ENCODE data around the gene TEX264. TPM values are rescaled to one million over a fixed set of nuclear protein-coding genes. Genes with fewer than 3 reads are reported as not detected.

The TEX264 gene
- total RNA-seq, 2 experiments from 2014 or later: 45.6 to 50.3 TPM

- H3K36me3 ChIP-seq (ENCODE audit: insufficient read depth, low read length): peaks cover 55% of the 10 kb centered on the region
- no TSS peak for BruUV-seq (replicated peaks)
- ChIA-PET POLR2A (interaction anchor here (0.6 kb wide), 1 partner anchor 111 kb away, joined by 9 read pairs; no protein-coding TSS in a partner anchor), CTCF (ENCODE audit: unreplicated experiment) (no interaction called here)
- H3K4me2 ChIP-seq (ENCODE audit: low read length): no peak overlapping the region
- no peaks in the 10 kb centered on the region for H3K79me2 ChIP-seq (ENCODE audit: insufficient read depth, low read depth, low read length)
- no peak for DNase-seq (ENCODE audit: low spot score)
- intact Hi-C loops (cut with micrococcal nuclease; ENCODE audit: unreplicated experiment): no loop called here
- H3K4me1 ChIP-seq (ENCODE audit: insufficient read depth, low read length, poor library complexity, severe bottlenecking): no peaks in the 10 kb centered on the region
- H3K9me2 ChIP-seq (ENCODE audit: insufficient read depth, low read length): no peaks in the 10 kb centered on the region
- no peak overlapping the region for H3K4me3 ChIP-seq (ENCODE audit: low read depth, low read length, poor library complexity, severe bottlenecking)
- no peaks in the 10 kb centered on the region for H3K9me3 ChIP-seq (ENCODE audit: low read length)
- H3K27ac ChIP-seq (ENCODE audit: low read depth, low read length, poor library complexity, severe bottlenecking): no peak overlapping the region
- H2AFZ ChIP-seq (ENCODE audit: low read length): no peak overlapping the region
- no peaks in the 10 kb centered on the region for H4K20me1 ChIP-seq (ENCODE audit: insufficient read depth, low read length)
- TF ChIP-seq CTCF (conservative IDR thresholded peaks at IDR 0.05; ENCODE audit: low read length): no peak
- no peak for TF ChIP-seq EZH2phosphoT487 (IDR thresholded peaks at IDR 0.05; ENCODE audit: borderline replicate concordance, low read depth, low read length)
These were observed 11.1 kb upstream of the TEX264 start for GRCh38 chr3:51659942-51660341.

GRCh38 chr3:51662456-51662855 lies 8.6 kb upstream of the TEX264 start:
- Histone ChIP-seq H3K79me2 (ENCODE audit: insufficient read depth, low read depth, low read length) (no peaks in the 10 kb centered on the region), H3K9me3 (ENCODE audit: low read length) (no peaks in the 10 kb centered on the region), H3K27ac (ENCODE audit: low read depth, low read length, poor library complexity, severe bottlenecking) (no peak overlapping the region), H3K4me3 (ENCODE audit: low read depth, low read length, poor library complexity, severe bottlenecking) (no peak overlapping the region), H3K36me3 (ENCODE audit: insufficient read depth, low read length) (peaks cover 41% of the 10 kb centered on the region), H3K4me2 (ENCODE audit: low read length) (no peak overlapping the region), H3K4me1 (ENCODE audit: insufficient read depth, low read length, poor library complexity, severe bottlenecking) (no peaks in the 10 kb centered on the region), H4K20me1 (ENCODE audit: insufficient read depth, low read length) (no peaks in the 10 kb centered on the region), H3K9me2 (ENCODE audit: insufficient read depth, low read length) (no peaks in the 10 kb centered on the region), H2AFZ (ENCODE audit: low read length) (no peak overlapping the region)
- CTCF ChIA-PET (ENCODE audit: unreplicated experiment): no interaction called here
- BruUV-seq (replicated peaks): no TSS peak
- DNase-seq (ENCODE audit: low spot score): no peak
- POLR2A ChIA-PET: no interaction called here
- intact Hi-C loops (cut with micrococcal nuclease; ENCODE audit: unreplicated experiment): no loop called here
- no peak for TF ChIP-seq CTCF (conservative IDR thresholded peaks at IDR 0.05; ENCODE audit: low read length)
- no peak for TF ChIP-seq EZH2phosphoT487 (IDR thresholded peaks at IDR 0.05; ENCODE audit: borderline replicate concordance, low read depth, low read length)

- Histone ChIP-seq H2AFZ (ENCODE audit: low read length) (no peak overlapping the region), H4K20me1 (ENCODE audit: insufficient read depth, low read length) (no peaks in the 10 kb centered on the region), H3K36me3 (ENCODE audit: insufficient read depth, low read length) (no peaks in the 10 kb centered on the region), H3K9me2 (ENCODE audit: insufficient read depth, low read length) (no peaks in the 10 kb centered on the region), H3K9me3 (ENCODE audit: low read length) (no peaks in the 10 kb centered on the region), H3K27ac (ENCODE audit: low read depth, low read length, poor library complexity, severe bottlenecking) (no peak overlapping the region), H3K79me2 (ENCODE audit: insufficient read depth, low read depth, low read length) (0 out of 2 replicates have a peak, but pooled peaks cover 9% of the 10 kb centered on the region), H3K4me3 (ENCODE audit: low read depth, low read length, poor library complexity, severe bottlenecking) (no peak overlapping the region), H3K4me2 (ENCODE audit: low read length) (no peak overlapping the region; the same call in 1 of the 2 replicates), H3K4me1 (ENCODE audit: insufficient read depth, low read length, poor library complexity, severe bottlenecking) (peaks cover 36% of the 10 kb centered on the region)
- TF ChIP-seq EZH2phosphoT487 (IDR thresholded peaks at IDR 0.05; ENCODE audit: borderline replicate concordance, low read depth, low read length) (no peak), CTCF (conservative IDR thresholded peaks at IDR 0.05; ENCODE audit: low read length) (no peak)
- no peak for DNase-seq (ENCODE audit: low spot score)
- BruUV-seq (replicated peaks): no TSS peak
- CTCF ChIA-PET (ENCODE audit: unreplicated experiment): interaction anchor here (2.6 kb wide), 1 partner anchor 13 kb away, joined by 8 read pairs; no protein-coding TSS in a partner anchor
- POLR2A ChIA-PET: interaction anchor here (1.1 to 2.5 kb wide), 2 partner anchors 20 to 168 kb away, joined by 4 to 25 read pairs; partner anchors contain the start of gene DCAF1
- intact Hi-C loops (cut with micrococcal nuclease; ENCODE audit: unreplicated experiment): loop anchor here (1.0 kb wide), 1 partner anchor 166 kb away; no protein-coding TSS in a partner anchor
These were observed 2.3 kb upstream of the TEX264 start for GRCh38 chr3:51668756-51669155.
